A549 treated with DMSO at 1 μM for 4 hours (cell line): ENCODE measurements around the gene COL1A2. TPM values are rescaled to one million over a fixed set of nuclear protein-coding genes. Genes with fewer than 3 reads are reported as not detected.

Experiments used
- total RNA-seq: library from RNA; stranded (reverse); fragments of 200-300 nt; extraction: Qiagen RNA extraction; gene quantifications from 5 replicates; pipeline ENCODE4 v1.2.3, GENCODE V29; 2022; ENCODE audit warnings: low read depth

COL1A2 gene
- total RNA-seq, result 0.03 to 0.16 TPM in 2 of 5 replicates, not detected in the others

DNA sequence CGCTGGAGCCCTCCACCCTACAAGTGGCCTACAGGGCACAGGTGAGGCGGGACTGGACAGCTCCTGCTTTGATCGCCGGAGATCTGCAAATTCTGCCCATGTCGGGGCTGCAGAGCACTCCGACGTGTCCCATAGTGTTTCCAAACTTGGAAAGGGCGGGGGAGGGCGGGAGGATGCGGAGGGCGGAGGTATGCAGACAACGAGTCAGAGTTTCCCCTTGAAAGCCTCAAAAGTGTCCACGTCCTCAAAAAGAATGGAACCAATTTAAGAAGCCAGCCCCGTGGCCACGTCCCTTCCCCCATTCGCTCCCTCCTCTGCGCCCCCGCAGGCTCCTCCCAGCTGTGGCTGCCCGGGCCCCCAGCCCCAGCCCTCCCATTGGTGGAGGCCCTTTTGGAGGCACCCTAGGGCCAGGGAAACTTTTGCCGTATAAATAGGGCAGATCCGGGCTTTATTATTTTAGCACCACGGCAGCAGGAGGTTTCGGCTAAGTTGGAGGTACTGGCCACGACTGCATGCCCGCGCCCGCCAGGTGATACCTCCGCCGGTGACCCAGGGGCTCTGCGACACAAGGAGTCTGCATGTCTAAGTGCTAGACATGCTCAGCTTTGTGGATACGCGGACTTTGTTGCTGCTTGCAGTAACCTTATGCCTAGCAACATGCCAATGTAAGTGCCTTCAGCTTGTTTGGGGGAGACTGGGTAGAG lies at the start of gene COL1A2:
Gene COL1A2, plus strand, starts transcription at position 459 of the 704 bp plus-strand sequence. Its CDS starts 137 bp downstream, at position 596.

Other genes with a start within 250 kb of the COL1A2 start
- gene CASD1, start 114.9 kb downstream of the COL1A2 start, total RNA-seq, result 9.5 to 13.9 TPM (median 11.2 TPM) in 5 replicates